Activated naive CD4-positive, alpha-beta T cell treated with anti-CD3 and anti-CD28 coated beads for 36 hours (primary cell): ENCODE measurements around the gene DNM3. TPM values are rescaled to one million over a fixed set of nuclear protein-coding genes. Genes with fewer than 3 reads are reported as not detected.
"Not testable (repeated sequence)": the region's sequence is repeated elsewhere in the genome, so short reads cannot be mapped to it uniquely, and the experiment has no call there.

Experiments used
- CTCF ChIA-PET: fragments of 350-600 bp; sonication (Branson Sonifier 250); formaldehyde crosslinking; loops from one replicate; lab custom pipeline; 2021; ENCODE audit warnings: antibody characterized with exemption; lab: Charles Lee
- DNase-seq: peaks from one replicate; pipeline ENCODE4 v3.0.0-alpha.2; 2020
- H3K27ac Mint-ChIP-seq: one replicate; pipeline ENCODE4 v1.8.0; 2021; ENCODE audit warnings: mild to moderate bottlenecking, mixed read lengths
- H3K27me3 Mint-ChIP-seq: one replicate; pipeline ENCODE4 v1.8.0; 2021; ENCODE audit warnings: low read depth, mixed read lengths
- H3K36me3 Mint-ChIP-seq: one replicate; pipeline ENCODE4 v1.8.0; 2021; ENCODE audit warnings: low read depth, mixed read lengths
- H3K4me1 Mint-ChIP-seq: one replicate; pipeline ENCODE4 v1.8.0; 2021; ENCODE audit warnings: low read depth, mixed read lengths
- H3K4me3 Mint-ChIP-seq: one replicate; pipeline ENCODE4 v1.8.0; 2021; ENCODE audit warnings: mild to moderate bottlenecking, moderate library complexity, mixed read lengths
- H3K9me3 Mint-ChIP-seq: one replicate; pipeline ENCODE4 v1.8.0; 2021; ENCODE audit warnings: mixed read lengths
- intact Hi-C: fragments of 100-400 bp; cut with micrococcal nuclease; formaldehyde crosslinking; loops from one replicate; pipeline ENCODE4 v1.15.1; 2023
- total RNA-seq, 2 experiments: library from RNA; stranded (reverse); gene quantifications; one replicate each; pipeline ENCODE4 v1.2.3, GENCODE V29; 2021

The DNM3 gene
- total RNA-seq, 2 experiments from 2014 or later, result 0.96 to 0.98 TPM

GRCh38 chr1:172005856-172006255, 164.6 kb downstream of the DNM3 start:
- intact Hi-C loops, result no loop called here
- CTCF ChIA-PET, result no interaction called here
- H3K4me3 Mint-ChIP-seq, result no peak overlapping the region
- DNase-seq, result no peak
- H3K36me3 Mint-ChIP-seq, result peaks cover 3% of the 10 kb centered on the region
- H3K27ac Mint-ChIP-seq, result no peak overlapping the region
- peaks cover 4% of the 10 kb centered on the region for H3K4me1 Mint-ChIP-seq
- no peaks in the 10 kb centered on the region for H3K27me3 Mint-ChIP-seq
- H3K9me3 Mint-ChIP-seq, result no peaks in the 10 kb centered on the region

- H3K4me1 Mint-ChIP-seq, result peaks cover 4% of the 10 kb centered on the region
- no peak overlapping the region for H3K27ac Mint-ChIP-seq
- no peak for DNase-seq
- no peak overlapping the region for H3K4me3 Mint-ChIP-seq
- no peaks in the 10 kb centered on the region for H3K27me3 Mint-ChIP-seq
- H3K36me3 Mint-ChIP-seq, result peaks cover 5% of the 10 kb centered on the region
- CTCF ChIA-PET, result interaction anchor here (1.5 kb wide), 1 partner anchor 393 kb away, joined by 5 read pairs; no protein-coding TSS in a partner anchor
- intact Hi-C loops, result no loop called here
- peaks cover 4% of the 10 kb centered on the region for H3K9me3 Mint-ChIP-seq
Measured at GRCh38 chr1:172006660-172007059, 165.4 kb downstream of the DNM3 start.

- Mint-ChIP-seq H3K4me1 (no peaks in the 10 kb centered on the region), H3K4me3 (no peak overlapping the region), H3K36me3 (no peaks in the 10 kb centered on the region), H3K9me3 (no peaks in the 10 kb centered on the region), H3K27me3 (no peaks in the 10 kb centered on the region), H3K27ac (no peak overlapping the region)
- CTCF ChIA-PET, result interaction anchor here (0.7 kb wide), 1 partner anchor 33 kb away, joined by 5 read pairs; no protein-coding TSS in a partner anchor
- DNase-seq, result no peak
- intact Hi-C loops, result no loop called here
Measured at GRCh38 chr1:172018727-172019311, 177.5 kb downstream of the DNM3 start.

DNA sequence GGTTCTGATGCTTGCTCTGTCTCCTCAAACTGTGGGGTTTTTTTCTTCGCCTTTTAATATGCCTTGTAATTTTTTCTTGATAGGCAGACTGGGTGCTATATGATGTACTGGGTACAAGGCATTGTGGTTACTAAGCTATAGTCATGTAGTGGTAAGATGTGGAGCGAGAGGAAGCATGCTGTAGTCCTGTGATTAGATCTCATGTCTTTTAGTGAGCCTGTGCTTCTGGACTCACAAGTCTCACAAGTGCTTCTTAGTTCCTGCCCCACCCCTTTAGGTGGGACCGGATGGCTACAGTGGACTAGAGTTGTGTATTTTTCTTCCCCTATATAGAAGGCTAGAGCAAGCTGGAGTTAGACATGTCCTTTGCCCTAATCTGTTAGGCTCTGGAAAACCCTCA, 178.7 kb downstream of the DNM3 start:
- Mint-ChIP-seq H3K4me1 (no peaks in the 10 kb centered on the region), H3K27me3 (no peaks in the 10 kb centered on the region), H3K27ac (no peak overlapping the region), H3K4me3 (no peak overlapping the region), H3K9me3 (no peaks in the 10 kb centered on the region), H3K36me3 (no peaks in the 10 kb centered on the region)
- DNase-seq, result no peak
- CTCF ChIA-PET, result no interaction called here
- intact Hi-C loops, result no loop called here

DNA sequence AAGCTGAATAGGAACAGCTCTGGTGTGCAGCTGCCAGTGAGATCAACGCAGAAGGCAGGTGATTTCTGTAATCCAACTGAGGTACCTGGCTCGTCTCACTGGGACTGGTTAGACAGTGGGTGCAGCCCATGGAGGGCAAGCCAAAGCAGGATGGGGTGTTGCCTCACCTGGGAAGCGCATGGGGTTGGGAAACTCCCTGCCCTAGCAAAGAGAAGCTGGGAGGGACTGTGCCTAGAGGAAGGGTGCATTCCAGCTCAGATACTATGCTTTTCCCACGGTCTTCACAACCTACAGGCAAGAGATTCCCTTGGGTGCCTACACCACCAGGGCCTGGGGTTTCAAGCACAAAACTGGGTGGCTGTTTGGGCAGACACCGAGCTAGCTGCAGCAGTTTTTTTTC, 183.2 kb downstream of the DNM3 start:
- H3K9me3 Mint-ChIP-seq, result no peaks in the 10 kb centered on the region
- no peak overlapping the region for H3K27ac Mint-ChIP-seq
- H3K4me1 Mint-ChIP-seq, result no peaks in the 10 kb centered on the region
- H3K27me3 Mint-ChIP-seq, result no peaks in the 10 kb centered on the region
- DNase-seq, result no peak
- intact Hi-C loops, result no loop called here
- no peak overlapping the region for H3K4me3 Mint-ChIP-seq
- H3K36me3 Mint-ChIP-seq, result no peaks in the 10 kb centered on the region
- CTCF ChIA-PET, result interaction anchor here (0.6 kb wide), 1 partner anchor 14 kb away, joined by 6 read pairs; no protein-coding TSS in a partner anchor

DNA sequence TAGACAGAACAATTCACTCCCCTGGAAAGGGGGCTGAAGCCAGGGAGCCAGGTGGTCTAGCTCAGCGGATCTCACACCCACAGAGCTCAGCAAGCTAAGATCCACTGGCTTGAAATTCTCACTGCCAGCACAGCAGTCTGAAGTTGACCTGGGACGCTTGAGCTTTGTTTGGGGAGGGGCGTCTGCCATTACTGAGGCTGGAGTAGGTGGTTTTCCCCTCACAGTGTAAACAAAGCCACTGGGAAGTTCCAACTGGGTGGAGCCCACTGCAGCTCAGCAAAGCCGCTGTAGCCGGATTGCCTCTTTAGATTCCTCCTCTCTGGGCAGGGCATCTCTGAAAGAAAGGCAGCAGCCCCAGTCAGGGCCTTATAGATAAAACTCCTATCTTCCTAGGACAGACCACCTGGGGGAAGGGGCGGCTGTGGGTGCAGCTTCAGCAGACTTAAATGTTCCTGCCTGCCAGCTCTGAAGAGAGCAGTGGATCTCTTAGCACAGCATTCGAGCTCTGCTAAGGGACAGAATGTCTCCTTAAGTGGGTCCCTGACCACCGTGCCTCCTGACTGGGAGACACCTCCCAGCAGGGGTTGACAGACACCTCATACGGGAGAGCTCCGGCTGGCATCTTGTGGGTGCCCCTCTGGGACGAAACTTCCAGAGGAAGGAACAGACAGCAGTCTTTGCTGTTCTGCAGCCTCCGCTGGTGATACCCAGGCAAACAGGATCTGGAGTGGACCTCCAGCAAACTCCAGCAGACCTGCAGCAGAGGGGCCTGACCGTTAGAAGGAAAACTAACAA, 183.8 kb downstream of the DNM3 start:
- H3K4me1 Mint-ChIP-seq, H3K9me3 Mint-ChIP-seq, H3K27me3 Mint-ChIP-seq, H3K27ac Mint-ChIP-seq, H3K36me3 Mint-ChIP-seq, DNase-seq, H3K4me3 Mint-ChIP-seq, intact Hi-C loops: not testable (repeated sequence)
- CTCF ChIA-PET, result interaction anchor here (0.6 kb wide), 2 partner anchors 13 to 495 kb away, joined by 6 to 7 read pairs; no protein-coding TSS in a partner anchor

DNA sequence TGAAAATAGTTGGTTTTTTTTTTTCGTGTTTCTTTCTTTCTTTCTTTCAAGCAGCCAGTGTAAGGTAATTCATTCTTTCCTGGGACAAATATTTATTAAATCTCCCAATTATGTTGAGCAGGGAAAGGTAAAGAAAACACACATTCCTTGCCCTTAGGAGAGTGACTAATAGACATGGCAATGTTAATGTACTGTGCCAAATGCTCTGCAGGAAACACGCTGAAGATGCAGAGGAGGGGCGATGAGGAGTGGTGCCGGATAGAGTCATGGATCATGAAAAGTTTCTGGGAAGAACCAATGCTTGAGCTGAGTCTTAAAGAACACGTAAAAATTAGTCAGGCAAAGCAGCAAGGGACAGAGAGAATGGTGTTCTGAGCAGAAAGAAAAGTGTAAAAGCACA, 199.2 kb downstream of the DNM3 start:
- H3K4me1 Mint-ChIP-seq, result peaks cover 10% of the 10 kb centered on the region
- no peaks in the 10 kb centered on the region for H3K9me3 Mint-ChIP-seq
- no peak overlapping the region for H3K27ac Mint-ChIP-seq
- no peaks in the 10 kb centered on the region for H3K27me3 Mint-ChIP-seq
- intact Hi-C loops, result no loop called here
- peaks cover 2% of the 10 kb centered on the region for H3K36me3 Mint-ChIP-seq
- CTCF ChIA-PET, result interaction anchor here (1.0 kb wide), 1 partner anchor 494 kb away, joined by 3 read pairs; no protein-coding TSS in a partner anchor
- no peak overlapping the region for H3K4me3 Mint-ChIP-seq
- DNase-seq, result no peak

- no peaks in the 10 kb centered on the region for H3K9me3 Mint-ChIP-seq
- intact Hi-C loops, result no loop called here
- H3K36me3 Mint-ChIP-seq, result peaks cover 2% of the 10 kb centered on the region
- H3K27me3 Mint-ChIP-seq, result no peaks in the 10 kb centered on the region
- CTCF ChIA-PET, result interaction anchor here (1.0 kb wide), 1 partner anchor 494 kb away, joined by 3 read pairs; no protein-coding TSS in a partner anchor
- H3K27ac Mint-ChIP-seq, result no peak overlapping the region
- peaks cover 10% of the 10 kb centered on the region for H3K4me1 Mint-ChIP-seq
- DNase-seq, result no peak
- H3K4me3 Mint-ChIP-seq, result no peak overlapping the region
Measured at GRCh38 chr1:172041102-172041501, 199.8 kb downstream of the DNM3 start.

DNA sequence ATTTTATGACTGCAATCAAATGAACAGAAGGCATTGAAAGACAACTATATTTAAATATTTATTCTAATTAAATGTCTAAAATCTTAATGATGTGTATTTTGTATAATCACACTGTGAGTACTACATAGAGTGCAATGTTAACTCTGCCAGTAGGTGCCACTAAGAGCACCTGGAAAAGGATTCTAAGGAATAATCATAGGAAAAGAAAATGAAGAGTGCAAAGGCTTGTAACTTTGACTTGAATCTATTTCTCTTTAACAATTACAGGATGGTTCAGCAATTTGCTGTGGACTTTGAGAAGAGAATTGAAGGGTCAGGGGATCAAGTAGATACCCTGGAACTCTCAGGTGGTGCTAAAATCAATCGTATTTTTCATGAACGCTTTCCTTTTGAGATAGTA, 200.4 kb downstream of the DNM3 start:
- CTCF ChIA-PET, result no interaction called here
- H3K4me3 Mint-ChIP-seq, result no peak overlapping the region
- intact Hi-C loops, result no loop called here

DNA sequence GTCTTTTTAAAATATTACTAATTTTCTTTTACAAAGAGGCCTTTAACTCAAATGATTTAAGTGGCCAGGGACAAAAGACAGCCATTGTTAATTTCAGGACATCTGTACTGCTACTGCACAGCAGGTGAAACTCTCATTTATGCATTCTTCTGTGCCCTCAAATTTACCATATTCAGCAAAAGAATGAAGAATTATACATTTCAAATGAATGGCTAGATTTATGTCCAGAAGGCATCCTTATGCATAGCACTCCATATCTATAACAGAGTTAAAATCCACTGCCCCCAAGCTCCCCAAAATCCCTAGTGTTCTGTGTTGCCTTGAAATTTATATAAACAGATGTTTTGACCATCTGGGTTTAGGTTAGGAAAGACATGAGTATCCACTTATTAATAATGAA, 202.6 kb downstream of the DNM3 start:
- no peaks in the 10 kb centered on the region for H3K27me3 Mint-ChIP-seq
- DNase-seq, result no peak
- peaks cover 10% of the 10 kb centered on the region for H3K4me1 Mint-ChIP-seq
- no peaks in the 10 kb centered on the region for H3K9me3 Mint-ChIP-seq
- intact Hi-C loops, result no loop called here
- peaks cover 2% of the 10 kb centered on the region for H3K36me3 Mint-ChIP-seq
- no peak overlapping the region for H3K4me3 Mint-ChIP-seq
- no peak overlapping the region for H3K27ac Mint-ChIP-seq
- CTCF ChIA-PET, result interaction anchor here (1.0 to 1.4 kb wide), 3 partner anchors 10 to 386 kb away, joined by 3 to 6 read pairs (median 4); no protein-coding TSS in a partner anchor

More for the DNA sequence above, 200.4 kb downstream of the DNM3 start:
- DNase-seq, result no peak
- H3K27me3 Mint-ChIP-seq, result no peaks in the 10 kb centered on the region
- H3K36me3 Mint-ChIP-seq, result peaks cover 2% of the 10 kb centered on the region
- no peak overlapping the region for H3K27ac Mint-ChIP-seq
- peaks cover 10% of the 10 kb centered on the region for H3K4me1 Mint-ChIP-seq
- H3K9me3 Mint-ChIP-seq, result no peaks in the 10 kb centered on the region

DNA sequence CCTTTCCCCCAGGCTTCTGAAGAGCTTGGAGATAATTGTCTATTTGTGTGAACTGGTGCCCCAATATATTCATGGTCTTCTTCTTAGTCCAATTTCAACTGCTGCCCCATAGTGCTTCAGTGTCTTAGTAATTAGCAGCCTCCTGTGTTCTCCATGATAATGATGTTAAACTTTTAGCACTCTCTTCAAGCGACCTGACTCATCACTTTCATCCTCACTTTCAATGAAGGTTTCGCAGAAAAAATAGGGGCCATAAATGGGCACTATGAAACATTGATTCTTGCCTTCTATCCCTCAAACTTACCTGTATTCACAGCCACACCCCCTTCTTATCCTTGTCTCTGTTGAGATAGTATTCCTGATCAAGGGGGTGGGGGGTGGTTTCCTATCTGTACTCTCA, 210.6 kb downstream of the DNM3 start:
- H3K9me3 Mint-ChIP-seq, result no peaks in the 10 kb centered on the region
- H3K4me1 Mint-ChIP-seq, result no peaks in the 10 kb centered on the region
- CTCF ChIA-PET, result no interaction called here
- H3K4me3 Mint-ChIP-seq, result no peak overlapping the region
- no peak overlapping the region for H3K27ac Mint-ChIP-seq
- H3K36me3 Mint-ChIP-seq, result no peaks in the 10 kb centered on the region
- H3K27me3 Mint-ChIP-seq, result no peaks in the 10 kb centered on the region
- no peak for DNase-seq
- intact Hi-C loops, result no loop called here

DNA sequence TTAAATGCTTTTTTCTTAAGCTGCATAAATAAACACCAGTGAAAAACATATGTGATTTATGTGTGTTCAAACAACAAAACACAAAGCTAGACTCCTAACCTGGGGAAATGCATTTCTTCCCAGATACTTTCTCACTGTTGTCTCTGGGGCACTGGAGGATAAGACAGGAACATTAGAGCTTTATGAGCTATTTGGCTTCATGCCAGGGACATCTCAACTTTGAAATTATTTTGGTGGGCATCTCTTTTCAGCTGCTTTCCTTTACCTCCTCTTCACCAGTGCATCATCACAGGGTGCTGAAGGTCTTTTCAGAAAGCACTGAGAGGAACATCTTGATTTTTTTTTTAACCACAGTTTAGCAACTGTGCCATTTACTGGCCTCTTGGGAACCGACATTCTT, 212.9 kb downstream of the DNM3 start:
- H3K4me3 Mint-ChIP-seq, result no peak overlapping the region
- H3K9me3 Mint-ChIP-seq, result peaks cover 2% of the 10 kb centered on the region
- no peak for DNase-seq
- intact Hi-C loops, result no loop called here
- no peaks in the 10 kb centered on the region for H3K4me1 Mint-ChIP-seq
- no peak overlapping the region for H3K27ac Mint-ChIP-seq
- no peaks in the 10 kb centered on the region for H3K36me3 Mint-ChIP-seq
- CTCF ChIA-PET, result interaction anchor here (1.1 to 1.2 kb wide), 2 partner anchors 11 to 13 kb away, joined by 3 read pairs; no protein-coding TSS in a partner anchor
- H3K27me3 Mint-ChIP-seq, result no peaks in the 10 kb centered on the region
